ENCODE measurements around the gene THSD4.

GRCh38 chr15:71575474-71576045 lies 460.3 kb downstream of the THSD4 start:
- TF ChIP-seq EZH2 (IDR thresholded peaks at IDR 0.05), result no peak
- no peak for TF ChIP-seq POLR2AphosphoS5 (IDR thresholded peaks at IDR 0.05; ENCODE audit: borderline replicate concordance, low read depth, low read length)

Data from SK-N-MC (cell line).